GM23248 (cell line): ENCODE measurements around the gene SEL1L3. TPM values are rescaled to one million over a fixed set of nuclear protein-coding genes. Genes with fewer than 3 reads are reported as not detected.

Experiments
- DNase-seq: peaks from one replicate; pipeline ENCODE4 v3.0.0-alpha.2; 2015
- H2AFZ ChIP-seq: fragments of 200-600 bp; sonication (generic); 2 replicates; pipeline ENCODE4 v1.6.1; 2016; ENCODE audit warnings: antibody characterized with exemption
- H3F3A ChIP-seq: fragments of 200-600 bp; sonication (generic); 2 replicates; pipeline ENCODE4 v1.6.1; 2016; ENCODE audit warnings: mild to moderate bottlenecking, antibody characterized with exemption, mixed run types; ENCODE audit not compliant: insufficient read depth
- H3K27ac ChIP-seq: fragments of 200-600 bp; sonication (generic); 2 replicates; pipeline ENCODE4 v1.5.1; 2016; ENCODE audit warnings: mild to moderate bottlenecking
- H3K27me3 ChIP-seq: fragments of 200-600 bp; sonication (generic); replicated peaks from 2 replicates; pipeline ENCODE4 v1.6.1; 2016; ENCODE audit warnings: mild to moderate bottlenecking; ENCODE audit not compliant: insufficient read depth
- H3K36me3 ChIP-seq: fragments of 200-600 bp; sonication (generic); 2 replicates; pipeline ENCODE4 v1.6.1; 2016; ENCODE audit warnings: low read depth, mild to moderate bottlenecking
- H3K4me1 ChIP-seq: fragments of 200-600 bp; sonication (generic); 2 replicates; pipeline ENCODE4 v1.6.1; 2016; ENCODE audit warnings: mild to moderate bottlenecking; ENCODE audit not compliant: insufficient read depth
- H3K4me2 ChIP-seq: fragments of 200-600 bp; sonication (generic); one replicate; pipeline ENCODE4 v1.6.1; 2016; ENCODE audit warnings: mild to moderate bottlenecking; ENCODE audit not compliant: unreplicated experiment
- H3K4me3 ChIP-seq: fragments of 200-600 bp; sonication (generic); 2 replicates; pipeline ENCODE4 v1.5.1; 2016; ENCODE audit warnings: mild to moderate bottlenecking
- H3K79me2 ChIP-seq: fragments of 200-600 bp; sonication (generic); 2 replicates; pipeline ENCODE4 v1.6.1; 2016; ENCODE audit warnings: mild to moderate bottlenecking; ENCODE audit not compliant: insufficient read depth
- H3K9ac ChIP-seq: fragments of 200-600 bp; sonication (generic); 2 replicates; pipeline ENCODE4 v1.6.1; 2016; ENCODE audit warnings: mild to moderate bottlenecking
- H3K9me2 ChIP-seq: fragments of 200-600 bp; sonication (generic); 2 replicates; pipeline ENCODE4 v1.6.1; 2016; ENCODE audit warnings: mixed run types, mild to moderate bottlenecking, moderate library complexity; ENCODE audit not compliant: insufficient read depth
- H3K9me3 ChIP-seq: fragments of 200-600 bp; sonication (generic); one replicate; pipeline ENCODE4 v1.6.1; 2017; ENCODE audit warnings: low read depth
- H4K20me1 ChIP-seq: fragments of 200-600 bp; sonication (generic); 2 replicates; pipeline ENCODE4 v1.6.0; 2016; ENCODE audit not compliant: insufficient read depth
- EZH2 ChIP-seq: fragments of 200-600 bp; sonication (generic); IDR thresholded peaks from 2 replicates; pipeline ENCODE4 v1.6.1; 2018; ENCODE audit warnings: antibody characterized with exemption, mild to moderate bottlenecking; ENCODE audit not compliant: insufficient read depth, poor library complexity, severe bottlenecking
- EZH2phosphoT487 ChIP-seq: fragments of 200-600 bp; sonication (generic); IDR thresholded peaks from 2 replicates; pipeline ENCODE4 v1.6.1; 2018; ENCODE audit warnings: antibody characterized with exemption, moderate library complexity, mild to moderate bottlenecking, low read depth; ENCODE audit not compliant: insufficient read depth
- WGBS, 2 experiments: methylation state at CpG; one replicate each; pipeline ENCODE4 v1.1.6; 2015 to 2017; ENCODE audit warnings: low lambda C conversion rate in 2 of 2, low coverage in 1 of 2; ENCODE audit errors: missing lambda C conversion rate in 2 of 2; 5-methylcytosine and 5-hydroxymethylcytosine counted together
- in situ Hi-C: fragments of 300-500 bp; cut with MboI; formaldehyde crosslinking; loops from 2 replicates; pipeline ENCODE4 v1.15.0; 2020
- polyA plus RNA-seq: library from polyadenylated mRNA; unstranded; fragments of >200 nt; fragmentation: Nextera tagmentation; extraction: Ambion mirVana; gene quantifications from 2 replicates; pipeline ENCODE4 v1.2.1, GENCODE V29; 2016
- total RNA-seq: library from RNA; depleted of rRNA; stranded (reverse); fragments of >200 nt; shearing (Covaris generic); gene quantifications from 2 replicates; pipeline ENCODE4 v1.2.3, GENCODE V29; 2014

SEL1L3 gene
- total and polyA plus RNA-seq, 2 experiments from 2014 or later, result 23.1 to 62.8 TPM

- Histone ChIP-seq H3K9me2 (no peaks in the 10 kb centered on the region), H2AFZ (no peak overlapping the region), H3K36me3 (no peaks in the 10 kb centered on the region), H3K79me2 (no peaks in the 10 kb centered on the region), H3K4me1 (peaks cover 12% of the 10 kb centered on the region), H4K20me1 (no peaks in the 10 kb centered on the region), H3K27ac (no peak overlapping the region), H3K4me3 (no peak overlapping the region), H3K9ac (no peak overlapping the region), H3K9me3 (no peaks in the 10 kb centered on the region), H3K4me2 (no peak overlapping the region), H3K27me3 (no peaks in the 10 kb centered on the region), H3F3A (peaks cover 17% of the 10 kb centered on the region; the same call in 1 of the 2 replicates)
- no peak for DNase-seq
- TF ChIP-seq EZH2 (no peak), EZH2phosphoT487 (no peak)
- in situ Hi-C loops, result no loop called here
- WGBS, 2 experiments, result 95 to 98% methylated on average over 4 of the region's 4 CpGs
These were observed 42.6 kb upstream of the SEL1L3 start for GRCh38 chr4:25905371-25905770.

GRCh38 chr4:25904748-25905082 lies 41.9 kb upstream of the SEL1L3 start:
- Histone ChIP-seq H3K9me2 (no peaks in the 10 kb centered on the region), H3K4me3 (no peak overlapping the region), H2AFZ (no peak overlapping the region), H3K4me2 (no peak overlapping the region), H3K9ac (no peak overlapping the region), H4K20me1 (no peaks in the 10 kb centered on the region), H3K27me3 (no peaks in the 10 kb centered on the region), H3K9me3 (no peaks in the 10 kb centered on the region), H3F3A (peaks cover 17% of the 10 kb centered on the region; the same call in 1 of the 2 replicates), H3K4me1 (peaks cover 19% of the 10 kb centered on the region), H3K79me2 (no peaks in the 10 kb centered on the region), H3K27ac (no peak overlapping the region), H3K36me3 (no peaks in the 10 kb centered on the region)
- no peak for TF ChIP-seq EZH2
- no peak for TF ChIP-seq EZH2phosphoT487
- DNase-seq, result no peak
- in situ Hi-C loops, result no loop called here
- WGBS, 2 experiments, result 92 to 93% methylated on average over 3 of the region's 3 CpGs

GRCh38 chr4:25903900-25904747 lies 41.3 kb upstream of the SEL1L3 start:
- no peaks in the 10 kb centered on the region for H4K20me1 ChIP-seq
- H3K9me2 ChIP-seq, result no peaks in the 10 kb centered on the region
- peak; percentile 55 for DNase-seq
- H3F3A ChIP-seq, result peaks cover 12% of the 10 kb centered on the region; the same call in 1 of the 2 replicates
- H3K27me3 ChIP-seq, result no peaks in the 10 kb centered on the region
- in situ Hi-C loops, result no loop called here
- H3K4me3 ChIP-seq, result no peak overlapping the region
- TF ChIP-seq EZH2phosphoT487 (no peak), EZH2 (no peak)
- peaks cover 19% of the 10 kb centered on the region for H3K4me1 ChIP-seq
- H3K36me3 ChIP-seq, result no peaks in the 10 kb centered on the region
- H3K79me2 ChIP-seq, result no peaks in the 10 kb centered on the region
- no peak overlapping the region for H3K4me2 ChIP-seq
- 81 to 85% methylated on average over 8 of the region's 8 CpGs for WGBS, 2 experiments
- H3K9ac ChIP-seq, result no peak overlapping the region
- no peaks in the 10 kb centered on the region for H3K9me3 ChIP-seq
- no peak overlapping the region for H3K27ac ChIP-seq
- no peak overlapping the region for H2AFZ ChIP-seq

GRCh38 chr4:25901030-25901430 lies 38.2 kb upstream of the SEL1L3 start:
- Histone ChIP-seq H3K27ac (no peak overlapping the region), H3K4me1 (peaks cover 11% of the 10 kb centered on the region), H4K20me1 (no peaks in the 10 kb centered on the region), H3F3A (no peaks in the 10 kb centered on the region), H3K9me2 (no peaks in the 10 kb centered on the region), H3K27me3 (no peaks in the 10 kb centered on the region), H3K9me3 (no peaks in the 10 kb centered on the region), H2AFZ (no peak overlapping the region), H3K79me2 (no peaks in the 10 kb centered on the region), H3K9ac (no peak overlapping the region), H3K36me3 (no peaks in the 10 kb centered on the region), H3K4me3 (no peak overlapping the region), H3K4me2 (no peak overlapping the region)
- in situ Hi-C loops, result no loop called here
- WGBS, 2 experiments, result 72 to 80% methylated on average over 10 of the region's 10 CpGs
- no peak for TF ChIP-seq EZH2
- no peak for TF ChIP-seq EZH2phosphoT487
- DNase-seq, result no peak
